ENCODE results near the gene FGF19.

FGF19 gene

DNA sequence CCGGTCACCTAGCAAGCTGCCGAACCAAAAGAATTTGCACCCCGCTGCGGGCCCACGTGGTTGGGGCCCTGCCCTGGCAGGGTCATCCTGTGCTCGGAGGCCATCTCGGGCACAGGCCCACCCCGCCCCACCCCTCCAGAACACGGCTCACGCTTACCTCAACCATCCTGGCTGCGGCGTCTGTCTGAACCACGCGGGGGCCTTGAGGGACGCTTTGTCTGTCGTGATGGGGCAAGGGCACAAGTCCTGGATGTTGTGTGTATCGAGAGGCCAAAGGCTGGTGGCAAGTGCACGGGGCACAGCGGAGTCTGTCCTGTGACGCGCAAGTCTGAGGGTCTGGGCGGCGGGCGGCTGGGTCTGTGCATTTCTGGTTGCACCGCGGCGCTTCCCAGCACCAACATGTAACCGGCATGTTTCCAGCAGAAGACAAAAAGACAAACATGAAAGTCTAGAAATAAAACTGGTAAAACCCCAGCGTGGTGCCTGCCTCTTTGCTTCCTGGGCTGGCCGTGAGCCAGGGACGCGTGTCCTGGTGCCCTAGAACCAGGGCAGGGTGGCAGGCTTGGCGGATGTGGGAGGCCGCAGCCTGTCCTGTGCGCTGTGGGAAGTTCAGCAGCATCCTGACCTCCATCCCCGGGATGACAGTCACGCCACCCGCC, 49.7 kb downstream of the FGF19 start:
- no peak for DNase-seq

GRCh38 chr11:69653406-69653960, 50.3 kb downstream of the FGF19 start:
- DNase-seq = no peak

DNA sequence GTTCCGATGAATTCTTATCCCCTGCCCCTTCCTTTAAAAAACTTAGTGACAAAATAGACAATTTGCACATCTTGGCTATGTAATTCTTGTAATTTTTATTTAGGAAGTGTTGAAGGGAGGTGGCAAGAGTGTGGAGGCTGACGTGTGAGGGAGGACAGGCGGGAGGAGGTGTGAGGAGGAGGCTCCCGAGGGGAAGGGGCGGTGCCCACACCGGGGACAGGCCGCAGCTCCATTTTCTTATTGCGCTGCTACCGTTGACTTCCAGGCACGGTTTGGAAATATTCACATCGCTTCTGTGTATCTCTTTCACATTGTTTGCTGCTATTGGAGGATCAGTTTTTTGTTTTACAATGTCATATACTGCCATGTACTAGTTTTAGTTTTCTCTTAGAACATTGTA, 50.8 kb downstream of the FGF19 start:
- no peak for DNase-seq

GRCh38 chr11:69651834-69652620, 51.8 kb downstream of the FGF19 start:
- no peak for DNase-seq

DNA sequence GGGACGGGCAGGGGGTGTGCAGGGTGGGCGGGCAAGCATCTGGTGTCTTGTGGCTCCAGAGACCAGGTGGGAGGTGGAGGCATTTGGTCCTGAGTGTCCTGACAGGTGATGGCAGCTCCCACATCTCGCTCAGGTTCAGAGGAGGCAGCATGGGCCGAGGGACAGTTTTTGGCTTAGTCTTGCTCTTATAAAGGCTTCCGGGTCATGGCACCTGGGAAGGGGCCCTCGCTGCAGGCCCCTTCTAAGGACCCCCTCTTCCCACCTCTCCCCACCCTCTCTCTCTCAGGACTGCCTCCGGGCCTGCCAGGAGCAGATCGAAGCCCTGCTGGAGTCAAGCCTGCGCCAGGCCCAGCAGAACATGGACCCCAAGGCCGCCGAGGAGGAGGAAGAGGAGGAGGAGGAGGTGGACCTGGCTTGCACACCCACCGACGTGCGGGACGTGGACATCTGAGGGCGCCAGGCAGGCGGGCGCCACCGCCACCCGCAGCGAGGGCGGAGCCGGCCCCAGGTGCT, 52.9 kb downstream of the FGF19 start:
- no peak for DNase-seq

- no peak for DNase-seq
These were observed 53.6 kb downstream of the FGF19 start for GRCh38 chr11:69650081-69650831.

DNA sequence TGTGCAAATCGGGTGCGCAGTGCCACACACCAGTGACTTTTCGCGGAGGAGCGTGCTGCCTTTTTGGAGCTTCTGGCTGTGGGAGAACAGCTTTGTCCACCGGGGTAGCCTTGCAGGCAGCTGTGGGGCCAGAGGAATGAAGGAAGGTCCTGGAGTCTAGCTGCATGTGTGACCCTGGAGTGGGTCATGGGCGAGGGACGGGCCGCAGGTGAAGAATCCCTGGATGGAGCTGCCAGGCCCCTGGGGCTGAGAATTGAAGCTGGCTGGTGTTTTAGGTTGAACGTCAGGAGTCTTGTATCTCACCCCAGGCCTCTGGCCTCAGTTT, 54.3 kb downstream of the FGF19 start:
- no peak for DNase-seq

GRCh38 chr11:69648679-69649575, 54.9 kb downstream of the FGF19 start:
- no peak for DNase-seq
